Gastrocnemius medialis (tissue), 4 donors: ENCODE measurements around the gene MAGI1. TPM values are rescaled to one million over a fixed set of nuclear protein-coding genes. Genes with fewer than 3 reads are reported as not detected.

Experiments
- ATAC-seq, 2 donors: fragments of 150-250 bp; one replicate each; pipeline ENCODE4 v1.9.1; 2016
- DNase-seq, 2 donors: peaks; one replicate each; pipeline ENCODE4 v3.0.0-alpha.2; 2019
- H3K27ac ChIP-seq, 4 donors: fragments of 200-600 bp; sonication (generic); 1 replicate in 1 of 4; 2 replicates in 3 of 4; pipeline ENCODE4 v1.5.1; 2016 to 2018; ENCODE audit warnings: mild to moderate bottlenecking in 2 of 4, moderate library complexity in 1 of 4
- H3K27me3 ChIP-seq, 3 donors: fragments of 200-600 bp; sonication (generic) in 2 of 3; 1 replicate in 1 of 3; 2 replicates in 2 of 3; pipeline versions ENCODE4 v1.5.1 to v1.6.0; 2016 to 2019; ENCODE audit warnings: mild to moderate bottlenecking in 1 of 3, moderate library complexity in 1 of 3
- H3K36me3 ChIP-seq, 2 donors: fragments of 200-600 bp; sonication (generic) in 1 of 2; one replicate each; pipeline ENCODE4 v1.5.1; 2017 to 2018
- H3K4me1 ChIP-seq, 2 donors: fragments of 200-600 bp; sonication (generic) in 1 of 2; one replicate each; pipeline ENCODE4 v1.5.1; 2016 to 2017; ENCODE audit warnings: mild to moderate bottlenecking in 2 of 2
- H3K4me3 ChIP-seq, 4 donors: fragments of 200-600 bp; sonication (generic) in 3 of 4; 1 replicate in 1 of 4; 2 replicates in 3 of 4; pipeline ENCODE4 v1.5.1; 2016 to 2019; ENCODE audit warnings: mild to moderate bottlenecking in 2 of 4
- H3K9me3 ChIP-seq, 3 donors: fragments of 200-600 bp; sonication (generic) in 2 of 3; 1 replicate in 1 of 3; 2 replicates in 2 of 3; pipeline ENCODE4 v1.5.1; 2016 to 2019
- CTCF ChIP-seq, 5 experiments: fragments of 450-650 bp in 3 of 5; fragments of 200-600 bp in 2 of 5; sonication (generic) in 2 of 5; IDR thresholded peaks in 4 of 5; conservative IDR thresholded peaks in 1 of 5; 1 replicate in 4 of 5; 2 replicates in 1 of 5; pipeline ENCODE4 v1.5.1; 2016 to 2019; ENCODE audit warnings: antibody characterized with exemption in 5 of 5, mild to moderate bottlenecking in 3 of 5, moderate library complexity in 3 of 5
- POLR2A ChIP-seq, 2 donors: fragments of 450-650 bp; IDR thresholded peaks; one replicate each; pipeline ENCODE4 v1.6.1; 2017; ENCODE audit warnings: antibody characterized with exemption in 2 of 2, mild to moderate bottlenecking in 2 of 2, moderate library complexity in 2 of 2
- in situ Hi-C, 4 donors: fragments of 200-750 bp; cut with MboI; loops; one replicate each; pipeline versions ENCODE4 v1.15.0 to v1.8.0; 2017; ENCODE audit warnings: low sequenced_read_pairs in 4 of 4
- intact Hi-C: fragments of 100-400 bp; cut with DNase I; formaldehyde crosslinking; loops from one replicate; pipeline ENCODE4 v1.15.1; 2023; ENCODE audit warnings: low total_unique reads
- total RNA-seq, 4 donors: library from RNA; depleted of rRNA; stranded (reverse); fragments of >200 nt; gene quantifications; one replicate each; pipeline versions ENCODE4 v1.1.0 to v1.2.3, GENCODE V29; 2016

Gene MAGI1
- total RNA-seq, 4 donors from 2014 or later, result 2.6 to 7.5 (median 3.9) TPM

GRCh38 chr3:65829228-65829627 lies 209.5 kb downstream of the MAGI1 start:
- DNase-seq, result no peak
- no peaks in the 10 kb centered on the region for H3K27me3 ChIP-seq
- no peak for ATAC-seq
- no peak overlapping the region for H3K4me3 ChIP-seq
- no peak for TF ChIP-seq CTCF (IDR thresholded peaks at IDR 0.05 in 4 of 5, conservative IDR thresholded peaks at IDR 0.05 in 1 of 5)
- no peak for TF ChIP-seq POLR2A (IDR thresholded peaks at IDR 0.05)
- no peak overlapping the region for H3K27ac ChIP-seq
- H3K9me3 ChIP-seq, result no peaks in the 10 kb centered on the region
- in situ Hi-C loops (no loop called here), intact Hi-C loops (no loop called here)
- no peaks in the 10 kb centered on the region for H3K36me3 ChIP-seq
- H3K4me1 ChIP-seq, result peaks cover 3 to 8% of the 10 kb centered on the region in 2 donors

- no peak for ATAC-seq
- intact Hi-C loops, result no loop called here
- Histone ChIP-seq H3K9me3 (no peaks in the 10 kb centered on the region), H3K27me3 (no peaks in the 10 kb centered on the region), H3K4me3 (no peak overlapping the region), H3K27ac (no peak overlapping the region), H3K4me1 (peaks cover 3 to 8% of the 10 kb centered on the region in 2 donors), H3K36me3 (no peaks in the 10 kb centered on the region)
- in situ Hi-C loops, result no loop called here
- TF ChIP-seq POLR2A (IDR thresholded peaks at IDR 0.05) (no peak), CTCF (IDR thresholded peaks at IDR 0.05 in 4 of 5, conservative IDR thresholded peaks at IDR 0.05 in 1 of 5) (no peak)
- DNase-seq, result no peak
Measured at GRCh38 chr3:65828706-65829105, 210.0 kb downstream of the MAGI1 start.

GRCh38 chr3:65827076-65827475 lies 211.6 kb downstream of the MAGI1 start:
- DNase-seq, result no peak
- in situ Hi-C loops (no loop called here), intact Hi-C loops (no loop called here)
- Histone ChIP-seq H3K36me3 (no peaks in the 10 kb centered on the region), H3K27me3 (no peaks in the 10 kb centered on the region), H3K4me3 (no peak overlapping the region), H3K4me1 (peaks cover 3 to 8% of the 10 kb centered on the region in 2 donors), H3K27ac (no peak overlapping the region), H3K9me3 (no peaks in the 10 kb centered on the region)
- ATAC-seq, result no peak
- TF ChIP-seq CTCF (IDR thresholded peaks at IDR 0.05 in 4 of 5, conservative IDR thresholded peaks at IDR 0.05 in 1 of 5) (no peak), POLR2A (IDR thresholded peaks at IDR 0.05) (no peak)

- intact Hi-C loops, result no loop called here
- no peaks in the 10 kb centered on the region for H3K4me1 ChIP-seq
Measured at GRCh38 chr3:65824166-65824565, 214.6 kb downstream of the MAGI1 start.

More at GRCh38 chr3:65824166-65824565, 214.6 kb downstream of the MAGI1 start:
- ATAC-seq (no peak), DNase-seq (no peak)
- TF ChIP-seq CTCF (IDR thresholded peaks at IDR 0.05 in 4 of 5, conservative IDR thresholded peaks at IDR 0.05 in 1 of 5), result no peak
- no peak for TF ChIP-seq POLR2A (IDR thresholded peaks at IDR 0.05)
- no peak overlapping the region for H3K27ac ChIP-seq
- H3K9me3 ChIP-seq, result no peaks in the 10 kb centered on the region
- H3K4me3 ChIP-seq, result no peak overlapping the region
- no peaks in the 10 kb centered on the region for H3K36me3 ChIP-seq
- no peaks in the 10 kb centered on the region for H3K27me3 ChIP-seq
- in situ Hi-C loops, result no loop called here
